Neural progenitor cell (in vitro differentiated cells): ENCODE measurements around the gene HBS1L.

ENCODE experiments used
- CTCF ChIP-seq: fragments of 200-600 bp; sonication (generic); IDR thresholded peaks from 2 replicates; pipeline ENCODE4 v1.5.1; 2017; ENCODE audit warnings: antibody characterized with exemption, mild to moderate bottlenecking
- EZH2 ChIP-seq: fragments of 200-600 bp; sonication (generic); IDR thresholded peaks from 2 replicates; pipeline ENCODE4 v1.6.1; 2017; ENCODE audit warnings: antibody characterized with exemption, mild to moderate bottlenecking, moderate library complexity
- EZH2phosphoT487 ChIP-seq: fragments of 200-600 bp; sonication (generic); IDR thresholded peaks from 2 replicates; pipeline ENCODE4 v1.6.1; 2017; ENCODE audit warnings: antibody characterized with exemption

- TF ChIP-seq CTCF, result no peak
- no peak for TF ChIP-seq EZH2
- TF ChIP-seq EZH2phosphoT487, result no peak
Observed at GRCh38 chr6:134959603-134960002, 95.0 kb downstream of the HBS1L start.
